ENCODE measurements around the gene CHST11. TPM values are rescaled to one million over a fixed set of nuclear protein-coding genes. Genes with fewer than 3 reads are reported as not detected.
"Not testable (repeated sequence)": the region's sequence is repeated elsewhere in the genome, so short reads cannot be mapped to it uniquely, and the experiment has no call there.

Gene CHST11
- total RNA-seq, 1 donor from 2014 or later, result 11.4 TPM

DNA sequence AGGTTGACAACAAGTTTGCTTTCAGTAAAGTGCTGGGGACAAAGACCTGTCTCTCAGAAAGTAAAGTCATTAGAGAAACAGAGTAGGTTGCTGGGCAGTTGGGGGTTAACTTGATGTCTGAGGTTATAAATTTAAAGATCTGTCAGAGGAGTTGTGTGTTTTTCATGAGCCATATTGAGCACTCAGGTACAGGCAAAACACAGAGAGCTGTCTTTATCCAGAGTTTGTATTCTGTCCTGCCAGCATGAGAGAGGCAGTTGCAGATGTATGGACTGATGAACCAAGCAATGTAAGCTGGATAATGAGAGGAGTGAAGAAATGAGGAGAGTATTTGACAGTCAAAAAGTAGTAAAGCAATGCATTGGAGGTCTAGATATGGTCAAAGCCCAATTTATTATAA is 344.7 kb downstream of the CHST11 start:
- TF ChIP-seq, protein P1, sequence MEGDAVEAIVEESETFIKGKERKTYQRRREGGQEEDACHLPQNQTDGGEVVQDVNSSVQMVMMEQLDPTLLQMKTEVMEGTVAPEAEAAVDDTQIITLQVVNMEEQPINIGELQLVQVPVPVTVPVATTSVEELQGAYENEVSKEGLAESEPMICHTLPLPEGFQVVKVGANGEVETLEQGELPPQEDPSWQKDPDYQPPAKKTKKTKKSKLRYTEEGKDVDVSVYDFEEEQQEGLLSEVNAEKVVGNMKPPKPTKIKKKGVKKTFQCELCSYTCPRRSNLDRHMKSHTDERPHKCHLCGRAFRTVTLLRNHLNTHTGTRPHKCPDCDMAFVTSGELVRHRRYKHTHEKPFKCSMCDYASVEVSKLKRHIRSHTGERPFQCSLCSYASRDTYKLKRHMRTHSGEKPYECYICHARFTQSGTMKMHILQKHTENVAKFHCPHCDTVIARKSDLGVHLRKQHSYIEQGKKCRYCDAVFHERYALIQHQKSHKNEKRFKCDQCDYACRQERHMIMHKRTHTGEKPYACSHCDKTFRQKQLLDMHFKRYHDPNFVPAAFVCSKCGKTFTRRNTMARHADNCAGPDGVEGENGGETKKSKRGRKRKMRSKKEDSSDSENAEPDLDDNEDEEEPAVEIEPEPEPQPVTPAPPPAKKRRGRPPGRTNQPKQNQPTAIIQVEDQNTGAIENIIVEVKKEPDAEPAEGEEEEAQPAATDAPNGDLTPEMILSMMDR (IDR thresholded peaks at IDR 0.05; ENCODE audit: unreplicated experiment), result no peak
- peaks cover 5% of the 10 kb centered on the region for H3K4me1 Mint-ChIP-seq (ENCODE audit: low read depth)
- H3K4me3 Mint-ChIP-seq (ENCODE audit: low read depth), result no peak overlapping the region
- no peak overlapping the region for H3K27ac Mint-ChIP-seq
- H3K27me3 Mint-ChIP-seq, result peaks cover 4% of the 10 kb centered on the region
- DNase-seq (ENCODE audit: low spot score, unreplicated experiment), result no peak
- H3K36me3 Mint-ChIP-seq (ENCODE audit: insufficient read depth), result no peaks in the 10 kb centered on the region
- no peaks in the 10 kb centered on the region for H3K9me3 Mint-ChIP-seq (ENCODE audit: low read depth)

DNA sequence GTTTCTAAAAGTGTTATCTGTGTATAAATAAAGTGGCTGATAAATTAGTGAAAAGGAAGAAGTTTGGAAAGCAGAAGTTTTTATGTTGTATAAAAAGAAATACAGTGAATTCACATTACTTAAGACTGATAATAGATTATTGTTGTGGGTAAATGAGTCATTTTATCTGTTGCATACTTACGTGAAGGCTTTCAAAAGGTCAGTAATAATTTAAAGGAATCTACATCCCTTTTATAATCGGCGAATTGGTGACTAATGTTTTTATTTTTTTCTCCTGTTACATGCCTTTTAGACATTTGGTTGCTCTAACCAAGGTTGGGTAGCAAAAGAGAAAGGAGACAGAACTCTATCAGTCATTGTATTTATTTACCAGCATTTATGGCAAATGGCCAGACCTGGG is 345.5 kb downstream of the CHST11 start:
- DNase-seq (ENCODE audit: low spot score, unreplicated experiment), result no peak
- Mint-ChIP-seq H3K4me1 (ENCODE audit: low read depth) (peaks cover 5% of the 10 kb centered on the region), H3K27me3 (no peaks in the 10 kb centered on the region), H3K36me3 (ENCODE audit: insufficient read depth) (no peaks in the 10 kb centered on the region), H3K27ac (no peak overlapping the region), H3K4me3 (ENCODE audit: low read depth) (no peak overlapping the region), H3K9me3 (ENCODE audit: low read depth) (no peaks in the 10 kb centered on the region)
- TF ChIP-seq, protein P1 (IDR thresholded peaks at IDR 0.05; ENCODE audit: unreplicated experiment), result no peak

DNA sequence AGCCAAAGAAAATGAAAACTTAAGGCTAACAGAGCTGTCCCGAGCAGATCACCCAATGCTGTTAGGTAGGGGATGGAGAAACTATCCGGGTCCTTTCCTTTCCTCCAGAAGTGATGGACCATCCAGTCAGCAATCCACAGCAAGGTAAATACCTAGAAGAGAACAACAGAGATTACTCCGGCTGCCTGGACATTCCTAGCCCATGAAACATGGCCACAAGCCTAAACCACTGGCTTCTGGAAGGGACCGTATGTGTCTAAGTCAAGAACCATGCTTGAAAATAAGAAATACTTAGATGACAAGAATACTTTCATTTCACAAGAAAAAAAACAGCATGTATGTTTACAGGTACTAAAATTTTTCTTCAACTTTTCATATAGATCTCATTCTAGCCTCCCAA is 348.4 kb downstream of the CHST11 start:
- TF ChIP-seq, protein P1 (IDR thresholded peaks at IDR 0.05; ENCODE audit: unreplicated experiment), result no peak
- Mint-ChIP-seq H3K27me3 (no peaks in the 10 kb centered on the region), H3K27ac (no peak overlapping the region), H3K36me3 (ENCODE audit: insufficient read depth) (no peaks in the 10 kb centered on the region), H3K4me1 (ENCODE audit: low read depth) (peaks cover 5% of the 10 kb centered on the region), H3K9me3 (ENCODE audit: low read depth) (no peaks in the 10 kb centered on the region), H3K4me3 (ENCODE audit: low read depth) (no peak overlapping the region)
- no peak for DNase-seq (ENCODE audit: low spot score, unreplicated experiment)

DNA sequence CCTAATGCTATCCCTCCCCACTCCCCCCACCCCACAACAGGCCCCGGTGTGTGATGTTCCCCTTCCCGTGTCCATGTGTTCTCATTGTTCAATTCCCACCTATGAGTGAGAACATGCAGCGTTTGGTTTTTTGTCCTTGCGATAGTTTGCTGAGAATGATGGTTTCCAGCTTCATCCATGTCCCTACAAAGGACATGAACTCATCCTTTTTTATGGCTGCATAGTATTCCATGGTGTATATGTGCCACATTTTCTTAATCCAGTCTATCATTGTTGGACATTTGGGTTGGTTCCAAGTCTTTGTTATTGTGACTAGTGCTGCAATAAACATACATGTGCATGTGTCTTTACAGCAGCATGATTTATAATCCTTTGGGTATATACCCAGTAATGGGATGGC is 349.4 kb downstream of the CHST11 start:
- not testable (repeated sequence) for H3K36me3 Mint-ChIP-seq (ENCODE audit: insufficient read depth); H3K9me3 Mint-ChIP-seq (ENCODE audit: low read depth); H3K27ac Mint-ChIP-seq; DNase-seq (ENCODE audit: low spot score, unreplicated experiment); H3K27me3 Mint-ChIP-seq; H3K4me3 Mint-ChIP-seq (ENCODE audit: low read depth); H3K4me1 Mint-ChIP-seq (ENCODE audit: low read depth)

DNA sequence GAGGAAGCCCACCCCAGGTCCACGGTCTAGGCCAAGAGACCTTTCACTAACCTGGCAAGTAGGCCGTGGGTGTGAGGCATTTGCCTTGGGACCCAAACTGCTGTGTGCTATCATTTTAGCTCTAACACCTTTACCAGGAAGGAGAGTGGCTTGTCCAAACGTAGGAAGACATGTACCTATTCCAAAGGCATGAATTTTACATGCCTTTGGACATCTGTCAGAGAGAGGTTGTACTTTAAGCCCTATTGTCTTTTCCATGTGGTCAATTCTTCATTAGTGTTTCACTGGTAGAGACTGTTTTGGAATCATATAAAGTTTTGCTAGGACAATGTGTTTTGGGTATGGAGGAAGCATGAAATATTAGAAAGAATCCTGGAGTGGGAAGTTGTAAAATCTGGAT is 352.5 kb downstream of the CHST11 start:
- Mint-ChIP-seq H3K36me3 (ENCODE audit: insufficient read depth) (no peaks in the 10 kb centered on the region), H3K4me3 (ENCODE audit: low read depth) (no peak overlapping the region), H3K9me3 (ENCODE audit: low read depth) (no peaks in the 10 kb centered on the region), H3K4me1 (ENCODE audit: low read depth) (no peaks in the 10 kb centered on the region), H3K27ac (no peak overlapping the region), H3K27me3 (no peaks in the 10 kb centered on the region)
- TF ChIP-seq, protein P1 (IDR thresholded peaks at IDR 0.05; ENCODE audit: unreplicated experiment), result no peak
- DNase-seq (ENCODE audit: low spot score, unreplicated experiment), result no peak

DNA sequence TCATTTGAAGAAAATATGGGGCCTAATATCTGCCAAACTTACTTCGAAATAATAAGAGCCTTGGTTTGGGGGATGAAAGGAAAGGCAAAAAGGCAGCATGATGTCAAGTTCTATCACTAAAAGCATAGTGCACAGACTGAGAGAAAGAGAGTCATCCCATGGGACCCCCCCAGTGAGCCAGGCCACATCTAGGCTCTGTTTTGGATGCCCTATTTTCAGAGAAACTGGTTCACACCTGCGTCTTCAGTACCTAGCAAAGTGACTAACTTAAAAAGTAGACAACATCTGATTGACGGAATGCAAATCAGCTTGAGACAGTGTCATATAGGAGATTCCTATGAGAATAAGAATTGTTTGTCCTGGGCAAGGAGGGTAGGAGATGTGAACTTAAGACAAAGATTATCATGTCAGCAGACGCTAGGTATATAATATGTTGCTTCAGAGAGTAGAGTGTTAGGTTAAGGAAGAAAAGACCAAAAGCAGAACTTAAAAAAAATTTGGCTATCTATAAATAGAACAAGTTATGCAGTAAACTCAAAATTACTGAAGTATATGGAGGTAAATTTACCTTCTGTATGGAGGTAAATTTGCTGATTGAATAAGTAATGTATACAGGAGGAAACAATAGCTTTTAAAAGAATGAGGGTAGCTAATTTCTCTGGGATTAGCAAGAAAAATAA is 353.1 kb downstream of the CHST11 start:
- Mint-ChIP-seq H3K36me3 (ENCODE audit: insufficient read depth) (no peaks in the 10 kb centered on the region), H3K27ac (no peak overlapping the region), H3K4me3 (ENCODE audit: low read depth) (no peak overlapping the region), H3K27me3 (no peaks in the 10 kb centered on the region), H3K4me1 (ENCODE audit: low read depth) (no peaks in the 10 kb centered on the region), H3K9me3 (ENCODE audit: low read depth) (no peaks in the 10 kb centered on the region)
- TF ChIP-seq, protein P1 (IDR thresholded peaks at IDR 0.05; ENCODE audit: unreplicated experiment), result no peak
- DNase-seq (ENCODE audit: low spot score, unreplicated experiment), result no peak
